Stimulated activated CD4-positive, alpha-beta T cell treated with anti-CD3 and anti-CD28 coated beads, Interleukin-4, amount 100 ng/mL, for 48 hours (primary cell): Measurements from ENCODE around the gene TRIM17.

Source experiments
- DNase-seq, 2 donors: peaks; one replicate each; pipeline ENCODE4 v3.0.0-alpha.2; 2020; ENCODE audit warnings: low read depth in 2 of 2

Gene TRIM17

GRCh38 chr1:228378873-228379460, 37.7 kb downstream of the TRIM17 start:
- no peak for DNase-seq

GRCh38 chr1:228378090-228378872, 38.4 kb downstream of the TRIM17 start:
- peak; percentile 51 to 59 for DNase-seq

GRCh38 chr1:228377664-228378089, 39.0 kb downstream of the TRIM17 start:
- no peak for DNase-seq

- no peak for DNase-seq
These were observed 39.7 kb downstream of the TRIM17 start for GRCh38 chr1:228376651-228377631.

GRCh38 chr1:228376262-228376628, 40.4 kb downstream of the TRIM17 start:
- DNase-seq = no peak

GRCh38 chr1:228375578-228376261, 40.9 kb downstream of the TRIM17 start:
- no peak for DNase-seq

- no peak for DNase-seq
These were observed 41.7 kb downstream of the TRIM17 start for GRCh38 chr1:228374711-228375577.

- DNase-seq = no peak
These were observed 42.7 kb downstream of the TRIM17 start for GRCh38 chr1:228373681-228374571.

- no peak for DNase-seq
These were observed 43.5 kb downstream of the TRIM17 start for GRCh38 chr1:228373004-228373680.

GRCh38 chr1:228372183-228373003, 44.3 kb downstream of the TRIM17 start:
- DNase-seq = no peak

GRCh38 chr1:228371741-228372182, 44.9 kb downstream of the TRIM17 start:
- DNase-seq = no peak

- DNase-seq = no peak
These were observed 45.5 kb downstream of the TRIM17 start for GRCh38 chr1:228370941-228371740.

- DNase-seq = no peak
These were observed 46.2 kb downstream of the TRIM17 start for GRCh38 chr1:228370439-228370940.

GRCh38 chr1:228369608-228370438, 46.8 kb downstream of the TRIM17 start:
- DNase-seq = no peak

GRCh38 chr1:228368801-228369607, 47.7 kb downstream of the TRIM17 start:
- no peak for DNase-seq
